CD4-positive, alpha-beta T cell treated with Interleukin-4 for 4 hours (primary cell): ENCODE measurements around the gene GSTM3.
"Not testable (repeated sequence)": the region's sequence is repeated elsewhere in the genome, so short reads cannot be mapped to it uniquely, and the experiment has no call there.

Experiments
- DNase-seq: peaks from one replicate; pipeline ENCODE4 v3.0.0-alpha.2; 2020

The GSTM3 gene

DNA sequence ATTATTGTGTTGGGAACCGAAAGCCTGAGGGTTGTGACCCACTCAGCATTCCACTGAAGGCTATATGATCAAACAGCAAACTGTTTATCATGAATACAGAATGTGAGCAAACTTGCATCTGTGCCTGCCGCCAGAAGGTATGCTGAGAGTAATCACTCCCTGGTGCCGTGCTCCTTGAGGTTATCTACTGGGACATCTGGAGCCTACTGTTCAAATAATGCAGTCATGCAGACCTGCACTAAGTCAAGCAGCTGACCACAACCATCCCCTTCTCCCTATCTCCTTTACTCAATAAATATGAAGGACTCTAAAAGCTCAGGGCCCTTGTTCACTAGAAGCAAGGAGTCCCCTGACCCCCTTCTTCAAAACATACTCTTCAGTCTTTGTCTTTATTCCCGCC is 15.3 kb downstream of the GSTM3 start:
- DNase-seq, result no peak

DNA sequence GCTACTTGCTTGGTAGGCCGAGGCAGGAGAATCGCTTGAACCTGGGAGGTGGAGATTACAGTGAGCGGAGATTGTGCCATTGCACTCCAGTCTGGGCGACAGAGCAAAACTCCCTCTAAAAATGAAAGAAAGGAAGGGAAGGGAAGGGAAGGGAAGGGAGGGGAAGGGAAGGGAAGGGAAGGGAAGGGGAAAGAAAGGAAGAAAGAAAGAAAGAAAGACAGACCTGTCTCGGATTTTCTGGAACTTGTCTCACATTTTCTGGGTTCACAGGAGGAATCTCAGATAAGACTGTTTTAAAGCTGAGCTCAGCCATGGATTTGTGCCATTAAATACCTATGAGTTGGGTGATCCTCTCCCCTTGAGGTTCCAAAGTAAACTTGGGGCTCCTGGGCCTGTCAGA is 15.9 kb downstream of the GSTM3 start:
- no peak for DNase-seq

DNA sequence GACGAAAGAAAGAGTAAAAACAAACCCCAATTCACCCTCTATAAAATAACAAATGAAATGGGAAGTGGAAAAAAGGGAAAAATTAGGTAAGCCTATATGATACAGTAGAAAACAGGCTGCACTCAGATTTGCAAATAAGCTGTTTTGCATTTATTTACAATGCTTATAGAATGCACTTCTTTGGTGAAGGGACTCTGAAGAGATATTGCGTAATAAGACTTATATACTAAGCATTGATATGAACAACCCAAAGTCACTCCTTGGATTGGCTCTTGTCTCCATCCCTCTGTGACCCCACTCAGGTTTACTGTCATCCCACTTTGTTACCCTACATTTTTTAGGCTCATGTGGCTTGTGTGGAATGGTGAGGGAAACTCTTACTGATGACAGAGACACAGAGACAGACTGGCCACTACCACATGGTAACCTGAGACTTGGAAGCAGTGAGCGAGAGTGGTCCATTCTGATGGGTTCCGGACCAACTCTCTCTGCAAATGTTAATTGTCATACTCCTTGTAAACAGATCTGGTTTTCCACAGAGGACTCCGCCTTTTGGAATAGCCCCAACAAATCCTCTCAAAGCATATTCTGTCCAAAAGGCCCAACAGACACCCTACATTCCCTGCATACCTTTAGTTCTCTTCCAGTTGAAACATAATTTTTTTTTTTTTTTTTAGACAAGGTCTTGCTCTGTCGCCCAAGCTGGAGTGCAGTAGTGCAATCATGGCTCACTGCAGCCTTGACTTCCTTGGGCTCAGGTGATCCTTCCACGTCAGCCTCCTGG is 17.7 kb downstream of the GSTM3 start:
- DNase-seq, result no peak

DNA sequence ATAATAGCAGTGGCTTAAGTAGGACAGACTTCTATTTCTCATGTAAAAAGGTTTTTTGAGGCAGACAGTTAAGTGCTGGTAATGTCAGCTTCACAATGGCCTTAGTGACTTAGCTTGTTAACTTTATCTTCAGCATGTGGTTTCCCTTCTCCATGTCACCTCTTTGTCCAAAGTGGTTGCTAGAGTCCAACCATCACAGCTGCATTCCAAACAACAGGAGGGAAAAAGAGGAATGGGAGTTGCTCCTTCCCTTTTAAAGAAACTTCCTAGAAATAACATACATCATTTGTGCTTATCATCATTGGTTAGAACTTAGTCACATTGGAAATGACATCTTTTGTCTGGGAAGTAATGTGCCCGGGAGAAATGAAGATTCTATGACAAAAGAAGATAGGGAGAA is 18.9 kb downstream of the GSTM3 start:
- no peak for DNase-seq

DNA sequence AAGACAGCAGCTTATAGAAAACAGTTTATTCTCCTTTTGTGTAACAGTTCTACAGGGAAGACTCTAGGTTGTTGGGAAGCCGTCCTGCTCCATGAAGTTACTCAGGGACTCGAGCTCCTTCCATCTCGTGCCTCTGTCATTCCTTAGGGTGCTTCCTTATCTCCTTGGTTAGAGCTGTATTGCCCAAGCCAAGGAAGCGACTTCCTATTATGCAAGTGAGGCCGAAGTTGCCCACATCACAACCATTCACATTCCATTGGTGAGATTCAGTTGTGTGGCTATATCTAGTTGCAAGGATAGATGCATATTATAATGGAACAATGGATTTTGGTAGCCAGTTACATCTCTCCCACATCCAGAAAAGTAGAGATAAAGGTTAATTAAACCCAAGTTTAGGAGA is 19.8 kb downstream of the GSTM3 start:
- DNase-seq, result no peak

DNA sequence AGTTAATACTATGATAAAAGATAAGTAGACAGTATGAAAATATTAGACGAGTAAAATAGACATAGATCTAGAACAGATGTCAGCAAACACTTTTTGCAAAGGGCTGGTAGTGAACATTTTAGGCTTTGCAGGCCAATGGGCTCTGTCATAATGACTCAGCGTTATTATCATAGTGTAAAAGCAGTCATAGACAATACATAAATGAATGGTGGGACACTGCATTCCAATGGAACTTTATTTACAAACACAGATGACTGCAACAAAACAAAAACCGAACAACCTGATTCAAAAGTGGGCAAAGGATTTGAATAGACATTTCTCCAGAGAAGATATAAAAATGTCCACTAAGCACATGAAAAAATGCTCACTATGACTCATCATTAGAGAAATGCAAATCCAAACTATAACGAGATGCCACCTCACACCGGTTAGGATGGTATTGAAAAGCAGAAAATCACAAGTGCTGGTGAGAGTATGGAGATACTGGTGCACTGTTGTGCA is 21.5 kb downstream of the GSTM3 start:
- no peak for DNase-seq

DNA sequence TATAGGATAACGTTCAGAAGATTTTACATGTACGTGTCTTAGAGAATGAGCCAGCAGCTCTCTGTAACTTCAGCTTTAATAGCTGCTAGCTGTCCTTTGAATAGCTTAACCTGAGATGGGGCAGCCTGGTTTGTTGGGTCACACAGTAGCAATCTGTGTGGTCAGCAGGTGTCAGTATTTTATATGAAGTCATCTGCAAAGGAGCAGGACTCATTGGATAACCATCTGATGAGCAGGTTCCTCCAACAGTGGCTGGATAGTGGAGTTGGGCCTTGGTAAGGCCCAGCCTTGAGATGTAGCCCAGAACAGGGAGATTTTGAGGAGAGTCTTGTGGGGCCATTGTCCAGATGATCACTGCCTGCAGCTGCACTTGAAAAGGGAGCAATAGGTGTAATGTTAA is 22.3 kb downstream of the GSTM3 start:
- no peak for DNase-seq

DNA sequence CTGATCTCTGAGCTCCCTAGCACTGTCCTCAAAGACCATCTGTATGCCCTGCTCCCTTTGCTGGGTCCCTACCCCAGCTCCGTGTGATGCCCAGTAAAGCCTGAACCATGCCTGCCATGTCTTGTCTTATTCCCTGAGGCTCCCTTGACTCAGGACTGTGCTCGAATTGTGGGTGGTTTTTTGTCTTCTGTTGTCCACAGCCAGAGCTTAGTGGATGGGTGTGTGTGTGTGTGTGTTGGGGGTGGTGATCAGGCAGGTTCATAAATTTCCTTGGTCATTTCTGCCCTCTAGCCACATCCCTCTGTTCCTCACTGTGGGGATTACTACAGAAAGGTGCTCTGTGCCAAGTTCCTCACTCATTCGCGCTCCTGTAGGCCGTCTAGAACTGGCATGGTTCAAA is 23.1 kb downstream of the GSTM3 start:
- DNase-seq, result no peak

DNA sequence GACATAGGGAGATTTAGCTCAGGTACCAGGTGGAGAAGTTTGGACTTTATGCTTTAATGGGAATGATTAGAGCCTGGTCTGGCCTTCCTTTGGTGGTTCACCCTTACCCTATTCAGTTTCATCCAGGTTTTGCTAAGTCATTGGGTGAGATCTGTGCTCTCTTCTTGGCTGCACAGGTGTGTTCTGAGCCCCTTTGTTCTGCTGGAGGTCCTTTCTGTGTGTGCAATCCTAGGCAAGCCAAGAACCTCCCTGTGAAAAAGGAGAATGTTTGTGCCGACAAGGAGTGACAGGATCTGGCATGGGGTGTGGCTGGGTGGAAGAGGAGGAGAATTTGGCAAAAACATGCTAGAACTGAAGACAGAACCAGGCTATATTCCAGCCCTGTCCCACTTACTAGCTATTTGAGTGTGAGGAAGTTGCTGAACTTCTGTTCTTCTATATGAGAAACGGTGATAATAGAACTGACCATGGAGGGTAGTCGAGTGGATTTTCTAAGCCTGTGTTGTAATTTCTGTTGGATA is 24.2 kb downstream of the GSTM3 start:
- no peak for DNase-seq

DNA sequence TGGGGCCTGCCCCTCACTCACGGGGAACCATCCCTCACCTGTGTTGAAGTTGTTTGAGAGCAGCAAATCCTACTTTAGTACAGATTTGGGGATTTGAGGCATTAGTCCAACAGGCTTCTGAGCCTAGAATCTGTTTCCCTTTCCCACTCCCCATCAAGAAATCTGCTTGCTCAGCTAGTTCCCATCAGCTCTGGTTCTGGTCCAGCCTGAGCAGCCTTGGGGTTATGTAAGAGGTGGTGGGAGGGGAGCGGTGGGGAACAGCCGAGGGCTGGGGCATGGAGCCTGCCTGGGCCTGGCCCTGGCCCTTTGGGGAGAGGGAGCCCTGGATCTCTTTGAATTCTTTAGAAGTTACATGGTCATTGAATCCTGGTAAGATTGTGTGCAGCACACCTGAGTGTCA is 24.7 kb downstream of the GSTM3 start:
- DNase-seq, result no peak

DNA sequence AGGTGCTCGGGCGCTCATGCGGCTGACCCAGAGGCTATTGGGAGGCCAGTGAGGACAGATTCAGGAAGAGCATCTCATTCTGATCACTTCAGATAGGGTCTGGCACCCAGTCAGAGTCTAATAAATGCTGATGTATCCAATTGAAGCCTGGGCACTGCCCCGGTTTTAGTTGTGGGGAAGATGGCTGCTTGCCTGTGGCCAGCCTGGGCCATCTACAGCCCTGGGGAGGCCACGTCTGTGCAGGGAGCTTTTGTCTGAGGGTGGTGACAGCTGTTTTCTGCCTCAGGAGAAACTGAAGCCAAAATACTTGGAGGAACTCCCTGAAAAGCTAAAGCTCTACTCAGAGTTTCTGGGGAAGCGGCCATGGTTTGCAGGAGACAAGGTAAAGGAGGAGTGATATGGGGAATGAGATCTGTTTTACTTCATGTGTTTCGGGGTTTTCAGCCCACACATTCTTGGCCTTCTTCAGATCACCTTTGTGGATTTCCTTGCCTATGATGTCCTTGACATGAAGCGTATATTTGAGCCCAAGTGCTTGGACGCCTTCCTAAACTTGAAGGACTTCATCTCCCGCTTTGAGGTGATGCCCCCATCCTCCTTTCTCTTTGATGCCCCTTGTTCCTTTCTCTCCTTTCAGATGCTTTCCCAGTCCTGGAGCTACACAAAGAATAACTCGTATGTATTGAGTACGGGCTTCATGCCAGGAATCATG is 26.0 kb downstream of the GSTM3 start:
- no peak for DNase-seq

DNA sequence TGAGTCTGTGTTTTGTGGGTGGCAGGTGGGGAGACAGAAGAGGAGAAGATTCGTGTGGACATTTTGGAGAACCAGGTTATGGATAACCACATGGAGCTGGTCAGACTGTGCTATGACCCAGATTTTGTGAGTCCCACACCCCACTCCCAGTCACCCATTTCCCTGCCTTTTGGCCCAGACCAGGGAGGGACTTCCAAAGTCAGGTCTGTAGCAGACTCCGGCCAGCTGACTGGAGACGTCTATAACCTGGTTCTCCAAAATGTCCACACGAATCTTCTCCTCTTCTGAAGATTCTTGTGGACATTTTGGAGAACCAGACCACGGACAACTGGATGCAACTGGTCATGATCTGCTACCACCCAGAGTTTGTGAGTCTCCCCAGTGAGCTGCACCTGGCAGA is 27.2 kb downstream of the GSTM3 start:
- no peak for DNase-seq

DNA sequence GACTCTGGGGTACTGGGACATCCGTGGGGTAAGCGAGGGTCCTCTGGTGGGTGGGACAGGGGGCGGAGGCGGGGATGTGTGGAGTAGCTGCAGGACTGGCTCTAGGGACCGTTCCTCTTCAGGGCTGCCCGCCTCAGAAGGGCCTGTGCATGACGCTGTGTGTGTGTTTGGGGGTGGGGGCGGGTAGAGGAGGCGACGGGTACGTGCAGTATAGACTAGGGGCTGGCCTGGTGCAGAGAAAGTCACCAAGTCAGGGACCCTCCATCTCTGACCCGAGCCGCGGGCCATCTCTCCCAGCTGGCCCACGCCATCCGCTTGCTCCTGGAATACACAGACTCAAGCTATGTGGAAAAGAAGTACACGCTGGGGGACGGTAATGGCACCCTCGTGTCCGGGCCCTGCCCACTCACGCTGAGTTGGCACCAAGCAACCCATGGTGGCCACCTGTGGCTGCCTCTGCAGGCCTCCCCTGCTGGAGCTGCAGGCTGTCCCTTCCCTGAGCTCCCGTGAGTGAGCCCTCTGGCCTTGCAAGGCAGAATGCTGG is 28.4 kb downstream of the GSTM3 start:
- DNase-seq, result no peak

DNA sequence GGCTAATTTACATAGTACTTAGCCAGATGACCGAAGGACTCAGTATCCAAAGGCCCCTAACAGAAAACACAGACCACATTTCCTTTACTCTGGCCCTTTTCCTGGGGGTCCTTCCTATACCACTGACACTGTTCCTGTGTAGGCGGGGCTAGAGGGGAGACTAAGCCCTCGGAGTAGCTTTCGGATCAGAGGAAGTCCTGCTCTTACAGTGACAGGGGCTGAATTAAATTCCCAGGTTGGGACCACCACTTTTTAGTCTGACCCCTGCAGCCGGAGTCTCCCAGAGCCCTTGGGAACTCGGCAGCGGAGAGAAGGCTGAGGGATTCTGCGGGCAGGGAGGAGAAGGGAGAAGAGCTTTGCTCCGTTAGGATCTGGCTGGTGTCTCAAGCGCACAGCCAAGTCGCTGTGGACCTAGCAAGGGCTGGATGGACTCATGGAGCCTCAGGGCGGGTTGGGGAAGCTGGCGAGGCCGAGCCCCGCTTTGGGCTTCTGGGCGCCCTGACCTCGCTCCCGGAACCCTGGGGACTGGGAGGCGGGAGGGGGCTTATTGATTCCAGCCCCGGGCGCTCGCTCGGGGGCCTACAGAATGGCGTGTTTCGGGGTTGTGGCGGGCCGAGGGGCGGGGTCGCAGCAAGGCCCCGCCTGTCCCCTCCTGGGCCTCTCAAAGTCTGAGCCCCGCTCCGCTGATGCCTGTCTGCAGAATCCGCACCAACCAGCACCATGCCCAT is 29.1 kb downstream of the GSTM3 start, which contains the start of gene GSTM5:
Gene GSTM5 (plus strand): TSS at position 659 of the 728 bp plus-strand sequence. CDS start 62 bp downstream, at position 721.
- DNase-seq, result not testable (repeated sequence)

DNA sequence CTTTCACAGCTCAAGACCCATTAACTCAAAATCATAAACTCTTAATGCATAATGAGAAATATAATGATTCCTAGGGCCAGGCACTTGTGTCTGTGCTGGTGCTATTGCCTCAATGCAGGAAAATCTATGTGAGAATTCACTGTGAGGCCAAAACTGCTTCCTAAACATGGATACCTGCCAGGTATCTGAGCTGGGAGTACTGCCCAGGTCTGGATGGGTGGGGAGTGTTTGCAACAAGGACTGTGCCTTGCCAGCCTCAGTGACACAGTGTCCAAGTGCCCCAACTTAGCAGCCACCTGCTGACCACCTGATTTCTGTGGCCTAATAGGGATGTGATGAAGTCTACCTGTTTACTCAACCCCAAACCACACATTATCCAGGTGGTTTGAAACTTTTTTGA is 31.0 kb downstream of the GSTM3 start:
- DNase-seq, result not testable (repeated sequence)

DNA sequence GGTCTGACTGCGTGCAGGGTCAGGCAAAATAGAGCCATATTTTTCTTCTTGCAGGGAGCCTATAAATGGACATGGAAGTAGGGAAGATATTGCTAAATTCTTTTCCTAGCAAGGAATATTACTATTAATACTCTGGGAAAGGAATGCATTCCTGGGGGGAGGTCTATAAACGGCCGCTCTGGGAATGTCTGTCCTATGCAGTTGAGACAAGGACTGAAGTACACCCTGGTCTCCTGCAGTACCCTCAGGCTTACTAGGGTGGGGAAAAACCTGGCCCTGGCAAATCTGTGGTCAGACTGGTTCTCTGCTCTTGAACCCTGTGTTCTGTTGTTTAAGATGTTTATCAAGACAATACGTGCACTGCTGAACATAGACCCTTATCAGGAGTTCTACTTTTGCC is 31.9 kb downstream of the GSTM3 start:
- DNase-seq, result not testable (repeated sequence)

DNA sequence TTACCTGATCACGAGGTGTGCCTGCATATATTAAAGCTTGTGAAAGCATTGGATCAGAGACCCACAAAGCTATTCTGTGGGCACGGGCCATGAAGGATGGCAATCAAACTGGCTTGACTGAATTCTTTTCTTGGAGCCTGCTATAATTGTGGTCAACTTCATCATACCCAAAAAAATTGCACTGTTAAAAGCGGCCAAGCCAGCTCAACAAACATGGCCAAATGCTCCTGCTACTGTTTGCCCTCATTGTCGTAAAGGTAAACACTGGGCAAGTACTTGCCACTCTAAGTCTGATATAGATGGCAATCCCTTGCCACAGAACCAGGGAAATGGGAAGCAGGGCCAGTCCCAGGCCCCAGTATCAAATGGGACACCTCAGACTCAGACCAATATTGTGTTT is 35.4 kb downstream of the GSTM3 start:
- no peak for DNase-seq

DNA sequence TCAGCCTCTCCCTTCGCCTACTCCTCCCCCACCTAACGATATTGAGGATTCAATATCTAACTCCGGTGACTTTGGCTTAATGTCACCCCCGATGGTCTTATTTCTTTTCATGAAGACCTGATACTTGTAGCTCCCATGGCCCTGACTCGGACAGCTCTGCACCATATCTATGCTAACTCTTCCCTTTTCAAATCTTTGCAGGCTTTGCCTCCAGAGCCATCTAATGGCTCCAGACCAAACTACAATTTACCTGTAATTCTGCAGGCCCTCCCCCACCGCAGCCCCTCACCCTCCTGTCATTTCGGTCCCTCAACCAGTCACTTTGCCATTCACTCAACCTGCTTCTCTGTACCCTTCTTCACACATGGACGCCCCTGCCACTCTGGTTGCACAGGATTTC is 36.7 kb downstream of the GSTM3 start:
- no peak for DNase-seq

DNA sequence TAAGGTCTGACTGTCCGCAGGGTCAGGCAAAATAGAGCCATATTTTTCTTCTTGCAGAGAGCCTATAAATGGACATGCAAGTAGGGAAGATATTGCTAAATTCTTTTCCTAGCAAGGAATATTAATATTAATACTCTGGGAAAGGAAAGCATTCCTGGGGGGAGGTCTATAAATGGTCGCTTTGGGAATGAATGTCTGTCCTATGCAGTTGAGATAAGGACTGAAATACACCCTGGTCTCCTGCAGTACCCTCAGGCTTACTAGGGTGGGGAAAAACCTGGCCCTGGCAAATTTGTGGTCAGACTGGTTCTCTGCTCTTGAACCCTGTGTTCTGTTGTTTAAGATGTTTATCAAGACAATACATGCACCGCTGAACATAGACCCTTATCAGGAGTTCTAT is 37.9 kb downstream of the GSTM3 start:
- DNase-seq, result not testable (repeated sequence)

DNA sequence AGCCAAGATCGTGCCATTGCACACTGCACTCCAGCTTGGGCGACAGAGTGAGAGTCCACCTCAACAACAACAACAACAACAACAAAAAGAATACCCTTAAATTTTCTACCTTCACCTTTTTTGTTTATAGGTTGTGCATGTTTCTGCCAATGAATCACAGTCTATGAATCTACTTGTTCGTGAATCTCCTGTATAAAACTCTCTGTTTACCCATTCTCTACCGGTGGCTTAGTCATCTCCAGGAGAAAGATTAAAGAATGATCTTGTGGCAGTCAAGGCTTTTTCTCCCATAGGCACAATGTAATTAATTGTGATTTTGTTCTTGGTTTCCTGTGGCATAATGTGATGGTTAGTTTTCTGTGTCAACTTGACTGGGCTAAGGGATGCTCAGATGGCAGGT is 43.0 kb downstream of the GSTM3 start:
- not testable (repeated sequence) for DNase-seq

DNA sequence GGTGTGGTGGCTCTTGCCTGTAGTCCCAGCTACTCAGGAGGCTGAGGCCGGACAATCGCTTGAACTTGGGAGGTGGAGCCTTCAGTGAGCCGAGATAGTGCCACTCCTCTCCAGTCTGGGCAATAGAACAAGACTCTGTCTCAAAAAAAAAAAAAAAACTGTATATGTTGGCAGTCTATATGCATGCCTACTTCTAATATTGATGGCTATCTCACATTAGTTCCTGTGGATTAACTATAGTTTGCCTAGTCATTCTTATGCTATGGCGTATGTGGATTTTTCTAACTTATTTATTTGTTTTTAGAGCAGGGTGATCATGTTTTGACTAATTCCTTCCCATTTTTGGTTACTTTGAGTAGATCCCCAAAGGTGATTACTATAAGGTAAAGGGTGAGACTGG is 43.8 kb downstream of the GSTM3 start:
- DNase-seq, result no peak

DNA sequence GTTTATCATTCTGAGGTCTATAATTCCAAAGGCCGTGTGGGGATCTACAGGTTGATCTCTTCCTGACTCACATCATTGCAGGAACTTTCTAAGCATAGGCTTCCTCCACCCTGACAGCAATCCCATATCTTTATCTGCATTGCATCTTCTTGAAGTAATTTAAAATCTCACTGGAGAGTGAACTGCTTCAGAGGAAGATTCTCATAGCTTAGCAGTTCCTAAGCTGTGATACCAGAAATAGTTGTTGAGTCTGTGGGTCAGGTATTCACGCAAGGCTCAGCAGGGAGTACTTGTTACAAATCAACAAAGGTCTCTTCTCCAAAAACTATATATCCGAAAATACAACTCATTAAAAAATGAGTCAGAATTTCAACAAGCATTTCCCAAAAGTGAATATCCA is 45.7 kb downstream of the GSTM3 start:
- not testable (repeated sequence) for DNase-seq

DNA sequence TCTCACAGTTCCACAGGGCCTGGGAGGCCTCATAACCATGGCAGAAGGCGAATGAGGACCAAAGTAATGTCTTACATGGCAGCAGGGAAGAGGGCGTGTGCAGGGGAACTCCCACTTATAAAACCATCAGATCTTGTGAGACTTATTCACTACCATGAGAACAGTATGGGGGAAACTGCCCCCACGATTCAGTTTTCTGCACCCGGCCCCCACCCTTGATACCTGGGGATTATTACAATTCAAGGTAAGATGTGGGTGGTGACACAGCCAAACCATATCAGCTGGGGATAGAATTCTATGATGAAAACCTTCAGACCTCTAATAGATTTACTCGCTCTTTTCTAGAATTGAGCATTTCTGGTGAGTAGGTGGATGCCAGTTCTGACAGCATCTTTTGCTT is 46.4 kb downstream of the GSTM3 start:
- DNase-seq, result not testable (repeated sequence)
